Testis (tissue), 5 donors: ENCODE measurements around the gene DVL2. TPM values are rescaled to one million over a fixed set of nuclear protein-coding genes. Genes with fewer than 3 reads are reported as not detected.
A peak's percentile ranks its signal among the peaks of the same experiment; 100 is the strongest.

Source experiments
- DNase-seq: peaks from one replicate; pipeline ENCODE4 v3.0.0-alpha.2; 2019
- H3K27ac ChIP-seq, 2 donors: fragments of 200-600 bp; sonication (generic); one replicate each; pipeline ENCODE4 v1.5.1; 2019
- H3K27me3 ChIP-seq: fragments of 200-600 bp; sonication (generic); one replicate; pipeline ENCODE4 v1.5.1; 2019
- H3K36me3 ChIP-seq: fragments of 200-600 bp; sonication (generic); one replicate; pipeline ENCODE4 v1.5.1; 2017; ENCODE audit warnings: low read depth; ENCODE audit errors: missing control alignments
- H3K4me1 ChIP-seq: fragments of 200-600 bp; sonication (generic); one replicate; pipeline ENCODE4 v1.5.1; 2019
- H3K4me3 ChIP-seq, 2 donors: fragments of 200-600 bp; sonication (generic); one replicate each; pipeline ENCODE4 v1.5.1; 2017 to 2019
- H3K9me3 ChIP-seq: fragments of 200-600 bp; sonication (generic); one replicate; pipeline ENCODE4 v1.5.1; 2017
- CTCF ChIP-seq, 3 experiments: fragments of 450-650 bp in 2 of 3; fragments of 200-600 bp in 1 of 3; sonication (generic) in 1 of 3; IDR thresholded peaks; one replicate each; pipeline ENCODE4 v1.5.1; 2016 to 2019; ENCODE audit warnings: antibody characterized with exemption in 3 of 3, mild to moderate bottlenecking in 2 of 3, moderate library complexity in 1 of 3
- POLR2A ChIP-seq: fragments of 450-650 bp; IDR thresholded peaks from one replicate; pipeline ENCODE4 v1.6.1; 2017; ENCODE audit warnings: antibody characterized with exemption, mild to moderate bottlenecking, moderate library complexity
- WGBS, 2 donors: methylation state at CpG; one replicate each; pipeline ENCODE4 v1.1.5; 2018; 5-methylcytosine and 5-hydroxymethylcytosine counted together
- intact Hi-C: fragments of 100-400 bp; cut with DNase I; formaldehyde crosslinking; loops from one replicate; pipeline ENCODE4 v1.15.1; 2023; ENCODE audit warnings: low total_unique reads
- long read RNA-seq, 2 donors: transcript quantifications; one replicate each; lab custom pipeline, GENCODE V29; 2026
- polyA plus RNA-seq: library from polyadenylated mRNA; stranded (reverse); fragments of 350-450 nt; fragmentation: Illumina TruSeq; extraction: RNeasy Lipid Tissue Mini Kit (QIAGEN cat#74804); gene quantifications from one replicate; pipeline ENCODE4 v1.2.3, GENCODE V29; 2014; ENCODE audit warnings: low read depth, low replicate concordance; ENCODE audit not compliant: insufficient read depth
- total RNA-seq, 2 donors: library from RNA; depleted of rRNA; stranded (reverse); fragments of >200 nt; gene quantifications; one replicate each; pipeline ENCODE4 v1.2.3, GENCODE V29; 2016

DVL2 gene
- total RNA-seq (100 to 1,000 TPM in 1 of 2 donors, 10 to 100 TPM in 1; 81.3 to 102 TPM), polyA plus RNA-seq (43.6 TPM)
- long read RNA-seq, donor 1, transcript DVL2-201 (15 exons, 3,018 nt): major isoform, 7 of 13 reads
- long read RNA-seq, donor 1, partial matches to known transcripts: 5 of 13 reads
- long read RNA-seq, donor 1, other reads (novel, unspliced or antisense): 0 of 13 reads
- long read RNA-seq, donor 2, partial matches to known transcripts: 5 of 9 reads
- long read RNA-seq, donor 2, other reads (novel, unspliced or antisense): 0 of 9 reads

GRCh38 chr17:7234083-7234951 is at the start of gene DVL2:
Gene DVL2 (minus strand): TSS chr17:7234517. CDS start chr17:7234262, 255 bp downstream.
- 0 to 1% methylated on average over 19 to 67 of the region's 72 CpGs for WGBS, 2 donors
- Histone ChIP-seq H3K36me3 (no peaks in the 10 kb centered on the region), H3K9me3 (no peaks in the 10 kb centered on the region), H3K27ac (peak within 1 kb of the TSS; percentile 91 to 97), H3K4me3 (peak within 1 kb of the TSS; percentile 90 to 93), H3K4me1 (peaks cover 41% of the 10 kb centered on the region), H3K27me3 (no peaks in the 10 kb centered on the region)
- intact Hi-C loops: no loop called here
- peak; percentile 98 for DNase-seq
- TF ChIP-seq CTCF (IDR thresholded peaks at IDR 0.05) (peak in 2 of 3 experiments; percentile 14 to 36), POLR2A (no peak)

- H3K36me3 ChIP-seq: no peaks in the 10 kb centered on the region
- DNase-seq: no peak
- H3K4me3 ChIP-seq: no peak overlapping the region
- intact Hi-C loops: no loop called here
- 90 to 93% methylated on average over 15 to 18 of the region's 18 CpGs for WGBS, 2 donors
- TF ChIP-seq CTCF (IDR thresholded peaks at IDR 0.05): no peak
- no peak for TF ChIP-seq POLR2A
- peaks cover 12% of the 10 kb centered on the region for H3K4me1 ChIP-seq
- H3K27me3 ChIP-seq: no peaks in the 10 kb centered on the region
- no peaks in the 10 kb centered on the region for H3K9me3 ChIP-seq
- H3K27ac ChIP-seq: no peak overlapping the region
Observed at GRCh38 chr17:7283471-7284216, 49.3 kb upstream of the DVL2 start.

GRCh38 chr17:7282752-7283321 is 48.5 kb upstream of the DVL2 start:
- DNase-seq: no peak
- intact Hi-C loops: no loop called here
- H3K4me1 ChIP-seq: peaks cover 12% of the 10 kb centered on the region
- TF ChIP-seq POLR2A (no peak), CTCF (IDR thresholded peaks at IDR 0.05) (no peak)
- H3K4me3 ChIP-seq: no peak overlapping the region
- H3K27ac ChIP-seq: peak overlapping the region in 1 of 2 donors; percentile 82
- H3K27me3 ChIP-seq: no peaks in the 10 kb centered on the region
- H3K9me3 ChIP-seq: no peaks in the 10 kb centered on the region
- 58 to 60% methylated on average over 6 of the region's 6 CpGs for WGBS, 2 donors
- H3K36me3 ChIP-seq: no peaks in the 10 kb centered on the region

GRCh38 chr17:7281953-7282751 is 47.8 kb upstream of the DVL2 start:
- peak overlapping the region; percentile 82 to 83 for H3K27ac ChIP-seq
- TF ChIP-seq POLR2A: no peak
- TF ChIP-seq CTCF (IDR thresholded peaks at IDR 0.05): no peak
- WGBS, 2 donors: 5 to 6% methylated on average over 24 to 37 of the region's 43 CpGs
- intact Hi-C loops: no loop called here
- peak overlapping the region; percentile 49 to 60 for H3K4me3 ChIP-seq
- H3K4me1 ChIP-seq: peaks cover 12% of the 10 kb centered on the region
- no peaks in the 10 kb centered on the region for H3K9me3 ChIP-seq
- H3K36me3 ChIP-seq: no peaks in the 10 kb centered on the region
- DNase-seq: no peak
- H3K27me3 ChIP-seq: no peaks in the 10 kb centered on the region
